Measurements from ENCODE around the gene PLA2G7.

DNA sequence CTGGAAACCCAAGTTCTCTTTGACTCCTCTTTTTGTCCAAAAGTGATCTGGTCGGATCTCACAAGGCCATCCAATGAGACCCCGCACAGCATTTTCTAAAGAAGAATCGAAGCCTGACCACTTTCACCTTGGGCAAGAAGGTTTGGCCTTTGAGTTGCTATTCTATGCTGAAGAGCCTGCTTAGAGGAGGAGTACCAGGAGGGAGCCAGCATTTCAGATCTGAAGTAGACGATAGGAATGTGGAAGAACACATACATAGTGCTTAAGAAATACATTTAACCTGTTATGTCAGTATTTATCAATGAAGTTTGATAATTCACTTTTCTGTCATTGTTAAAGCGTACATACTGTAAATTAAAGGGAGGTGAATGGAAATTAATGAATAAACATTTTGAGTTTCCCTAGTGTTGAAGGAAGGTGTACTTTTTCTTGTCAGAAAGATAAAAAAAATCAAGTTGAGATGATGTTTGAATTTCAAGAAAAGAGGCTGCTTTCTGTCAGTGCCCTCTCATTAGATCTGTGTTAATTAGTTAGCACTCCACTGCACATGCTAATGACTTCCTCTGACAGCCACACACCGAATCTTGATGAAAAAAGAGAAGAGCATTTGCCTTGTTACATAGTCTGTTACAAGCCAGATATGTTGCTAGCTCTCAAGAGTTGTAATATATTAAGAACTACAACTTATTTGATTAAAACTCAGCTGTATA, 58.4 kb downstream of the PLA2G7 start:
- TF ChIP-seq, protein P1, sequence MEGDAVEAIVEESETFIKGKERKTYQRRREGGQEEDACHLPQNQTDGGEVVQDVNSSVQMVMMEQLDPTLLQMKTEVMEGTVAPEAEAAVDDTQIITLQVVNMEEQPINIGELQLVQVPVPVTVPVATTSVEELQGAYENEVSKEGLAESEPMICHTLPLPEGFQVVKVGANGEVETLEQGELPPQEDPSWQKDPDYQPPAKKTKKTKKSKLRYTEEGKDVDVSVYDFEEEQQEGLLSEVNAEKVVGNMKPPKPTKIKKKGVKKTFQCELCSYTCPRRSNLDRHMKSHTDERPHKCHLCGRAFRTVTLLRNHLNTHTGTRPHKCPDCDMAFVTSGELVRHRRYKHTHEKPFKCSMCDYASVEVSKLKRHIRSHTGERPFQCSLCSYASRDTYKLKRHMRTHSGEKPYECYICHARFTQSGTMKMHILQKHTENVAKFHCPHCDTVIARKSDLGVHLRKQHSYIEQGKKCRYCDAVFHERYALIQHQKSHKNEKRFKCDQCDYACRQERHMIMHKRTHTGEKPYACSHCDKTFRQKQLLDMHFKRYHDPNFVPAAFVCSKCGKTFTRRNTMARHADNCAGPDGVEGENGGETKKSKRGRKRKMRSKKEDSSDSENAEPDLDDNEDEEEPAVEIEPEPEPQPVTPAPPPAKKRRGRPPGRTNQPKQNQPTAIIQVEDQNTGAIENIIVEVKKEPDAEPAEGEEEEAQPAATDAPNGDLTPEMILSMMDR (IDR thresholded peaks at IDR 0.05; ENCODE audit: poor library complexity): no peak
- no peak for TF ChIP-seq EZH2 (IDR thresholded peaks at IDR 0.05; ENCODE audit: borderline replicate concordance)

Measured in hepatocyte (in vitro differentiated cells).